ENCODE results near the gene OASL. TPM values are rescaled to one million over a fixed set of nuclear protein-coding genes. Genes with fewer than 3 reads are reported as not detected.
A peak's percentile ranks its signal among the peaks of the same experiment; 100 is the strongest.

Gene OASL
- polyA plus RNA-seq, 1 of the 3 experiments (the other 2 are of a cell fraction), result 0.41 TPM

GRCh38 chr12:120998435-120998834, 40.6 kb downstream of the OASL start:
- no peak overlapping the region for H3K4me3 ChIP-seq (ENCODE audit: low read depth in 2 of 2, low read length in 1 of 2)
- H3K9me3 ChIP-seq, result no peaks in the 10 kb centered on the region
- no peaks in the 10 kb centered on the region for H3K9me2 ChIP-seq
- H3K27me3 ChIP-seq (ENCODE audit: insufficient read depth), result no peaks in the 10 kb centered on the region
- POLR2A ChIA-PET, result no interaction called here
- CTCF ChIA-PET, result interaction anchor here (1.0 kb wide), 1 partner anchor 102 kb away, joined by 3 read pairs; no protein-coding TSS in a partner anchor
- no peaks in the 10 kb centered on the region for H4K20me1 ChIP-seq (ENCODE audit: insufficient read depth)
- TF ChIP-seq MAX (IDR thresholded peaks at IDR 0.05; ENCODE audit: low read depth) (no peak), RCOR1 (IDR thresholded peaks at IDR 0.05; ENCODE audit: low read length) (no peak), MEF2A (IDR thresholded peaks at IDR 0.05; ENCODE audit: borderline replicate concordance, low read depth) (no peak), TCF12 (IDR thresholded peaks at IDR 0.05) (no peak), FOSL2 (IDR thresholded peaks at IDR 0.05; ENCODE audit: borderline replicate concordance, low read depth) (no peak), FOXJ3 (CRISPR knock-in tag; IDR thresholded peaks at IDR 0.05) (no peak), EZH2phosphoT487 (IDR thresholded peaks at IDR 0.05; ENCODE audit: borderline replicate concordance, low read depth) (no peak), CHD2 (IDR thresholded peaks at IDR 0.05; ENCODE audit: low read length, partially characterized antibody) (no peak), EP300 (IDR thresholded peaks at IDR 0.05; ENCODE audit: borderline replicate concordance in 1 of 2, low read depth in 1 of 2, low read length in 1 of 2) (no peak), GATA2 (CRISPR knock-in tag; IDR thresholded peaks at IDR 0.05) (no peak), SIN3A (IDR thresholded peaks at IDR 0.05; ENCODE audit: borderline replicate concordance, low read depth, low read length) (no peak)
- no peak overlapping the region for H2AFZ ChIP-seq (ENCODE audit: low read depth)
- DNase-seq, result peak; percentile 23
- H3F3A ChIP-seq (replicated peaks; ENCODE audit: insufficient read depth), result no peaks in the 10 kb centered on the region
- no peaks in the 10 kb centered on the region for H3K79me2 ChIP-seq (ENCODE audit: insufficient read depth)
- H3K4me2 ChIP-seq, result no peak overlapping the region
- H3K9ac ChIP-seq, result no peak overlapping the region
- H3K27ac ChIP-seq (ENCODE audit: low read depth in 2 of 2, low read length in 1 of 2), result no peak overlapping the region
- H3K36me3 ChIP-seq (replicated peaks in 1 of 2; ENCODE audit: control insufficient read depth in 1 of 2, insufficient read depth in 2 of 2, low read length in 1 of 2), result peaks cover 2 to 4% of the 10 kb centered on the region in 2 experiments
- WGBS (ENCODE audit: low lambda C conversion rate), result 83% methylated on average over 3 of the region's 3 CpGs
- H3K4me1 ChIP-seq (ENCODE audit: control insufficient read depth in 1 of 2, insufficient read depth in 2 of 2, low read depth in 1 of 2, low read length in 1 of 2), result no peaks in the 10 kb centered on the region

- Histone ChIP-seq H3K4me1 (ENCODE audit: control insufficient read depth in 1 of 2, insufficient read depth in 2 of 2, low read depth in 1 of 2, low read length in 1 of 2) (no peaks in the 10 kb centered on the region), H3K9me2 (no peaks in the 10 kb centered on the region), H3K9me3 (no peaks in the 10 kb centered on the region), H3K79me2 (ENCODE audit: insufficient read depth) (no peaks in the 10 kb centered on the region), H3K27ac (ENCODE audit: low read depth in 2 of 2, low read length in 1 of 2) (no peak overlapping the region), H4K20me1 (ENCODE audit: insufficient read depth) (no peaks in the 10 kb centered on the region), H3K4me3 (ENCODE audit: low read depth in 2 of 2, low read length in 1 of 2) (no peak overlapping the region), H3K9ac (no peak overlapping the region), H3K36me3 (replicated peaks in 1 of 2; ENCODE audit: control insufficient read depth in 1 of 2, insufficient read depth in 2 of 2, low read length in 1 of 2) (no peaks in the 10 kb centered on the region), H3F3A (replicated peaks; ENCODE audit: insufficient read depth) (no peaks in the 10 kb centered on the region), H3K4me2 (no peak overlapping the region), H3K27me3 (ENCODE audit: insufficient read depth) (no peaks in the 10 kb centered on the region), H2AFZ (ENCODE audit: low read depth) (no peak overlapping the region)
- WGBS (ENCODE audit: low lambda C conversion rate), result 87% methylated on average over 8 of the region's 9 CpGs
- TF ChIP-seq JUND (IDR thresholded peaks at IDR 0.05) (no peak), USF1 (IDR thresholded peaks at IDR 0.05; ENCODE audit: borderline replicate concordance, low read depth) (no peak), MAX (IDR thresholded peaks at IDR 0.05; ENCODE audit: low read depth) (no peak), MEF2A (IDR thresholded peaks at IDR 0.05; ENCODE audit: borderline replicate concordance, low read depth) (no peak), RFX5 (IDR thresholded peaks at IDR 0.05; ENCODE audit: low read length) (no peak), RXRA (IDR thresholded peaks at IDR 0.05; ENCODE audit: borderline replicate concordance, low read depth) (no peak), FOSL2 (IDR thresholded peaks at IDR 0.05; ENCODE audit: borderline replicate concordance, low read depth) (no peak), USF2 (IDR thresholded peaks at IDR 0.05; ENCODE audit: borderline replicate concordance, low read depth, low read length) (no peak), GABPA (IDR thresholded peaks at IDR 0.05; ENCODE audit: low read depth) (no peak), RCOR1 (IDR thresholded peaks at IDR 0.05; ENCODE audit: low read length) (no peak), MXI1 (IDR thresholded peaks at IDR 0.05; ENCODE audit: low read depth, low read length) (no peak)
- peak; percentile 23 for DNase-seq
- ChIA-PET CTCF (interaction anchor here (1.1 kb wide), 1 partner anchor 8 kb away, joined by 4 read pairs; no protein-coding TSS in a partner anchor), POLR2A (no interaction called here)
Measured at GRCh38 chr12:120997448-120997847, 41.6 kb downstream of the OASL start.

All from SK-N-SH (cell line).